HG03139 (cell line): ENCODE measurements around the gene MTHFD2.
"Not testable (repeated sequence)": the region's sequence is repeated elsewhere in the genome, so short reads cannot be mapped to it uniquely, and the experiment has no call there.

ENCODE experiments used
- ATAC-seq: cut with Tn5 transposase; IDR thresholded peaks from one replicate; pipeline ENCODE4 v1.9.1; 2021; ENCODE audit not compliant: unreplicated experiment

The MTHFD2 gene

DNA sequence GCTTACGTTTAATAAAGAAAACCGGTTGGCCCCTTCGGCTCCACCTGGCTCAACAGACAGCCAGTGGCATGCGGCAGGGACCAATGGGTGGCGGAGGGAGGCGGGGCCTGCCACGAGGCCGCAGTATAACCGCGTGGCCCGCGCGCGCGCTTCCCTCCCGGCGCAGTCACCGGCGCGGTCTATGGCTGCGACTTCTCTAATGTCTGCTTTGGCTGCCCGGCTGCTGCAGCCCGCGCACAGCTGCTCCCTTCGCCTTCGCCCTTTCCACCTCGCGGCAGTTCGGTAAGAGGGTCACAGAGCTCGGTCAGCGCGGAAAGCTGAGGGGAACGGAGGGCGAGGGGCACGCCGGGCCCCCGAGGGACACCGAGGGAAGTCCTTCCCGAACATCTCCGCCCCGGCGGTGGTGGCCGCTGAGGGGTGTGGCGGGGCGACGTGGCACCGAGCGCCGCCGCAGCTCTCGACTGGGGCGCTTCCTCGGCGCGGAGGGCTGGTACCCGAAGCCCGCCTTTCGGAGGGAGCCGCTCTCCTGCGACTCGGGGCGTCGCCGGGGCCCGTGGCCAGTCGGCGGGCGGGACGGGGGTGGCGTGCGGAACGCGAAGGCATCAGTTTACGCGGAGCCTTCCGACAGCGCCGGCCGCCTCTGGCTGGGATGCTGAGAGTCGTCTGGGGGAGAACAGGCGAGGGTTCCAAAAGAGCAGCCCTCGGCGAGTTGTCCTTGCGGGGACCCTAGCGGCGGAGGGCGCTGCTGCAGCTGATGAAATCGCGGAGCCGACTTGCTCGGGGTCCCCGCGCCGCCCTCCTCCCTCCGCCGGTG, at the start of gene MTHFD2:
Gene MTHFD2, plus strand, starts transcription at position 155 of the 814 bp plus-strand sequence. Its CDS starts 27 bp downstream, at position 182.
- ATAC-seq = peak; percentile 75

DNA sequence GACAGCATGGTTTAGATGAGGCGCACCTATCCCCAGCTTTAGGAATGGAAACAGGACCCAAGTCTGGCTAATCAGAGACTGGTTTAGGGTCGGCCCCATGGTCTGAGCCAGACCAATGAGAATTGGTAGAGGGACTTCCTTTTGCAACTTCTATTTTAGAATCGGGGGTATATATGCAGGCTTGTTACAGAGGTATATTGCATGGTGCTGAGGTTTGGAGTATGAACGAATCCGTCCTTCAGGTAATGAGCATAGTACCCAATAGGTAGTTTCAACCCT, 49.2 kb upstream of the MTHFD2 start:
- no peak for ATAC-seq

GRCh38 chr2:74149570-74150319, 48.7 kb upstream of the MTHFD2 start:
- no peak for ATAC-seq

DNA sequence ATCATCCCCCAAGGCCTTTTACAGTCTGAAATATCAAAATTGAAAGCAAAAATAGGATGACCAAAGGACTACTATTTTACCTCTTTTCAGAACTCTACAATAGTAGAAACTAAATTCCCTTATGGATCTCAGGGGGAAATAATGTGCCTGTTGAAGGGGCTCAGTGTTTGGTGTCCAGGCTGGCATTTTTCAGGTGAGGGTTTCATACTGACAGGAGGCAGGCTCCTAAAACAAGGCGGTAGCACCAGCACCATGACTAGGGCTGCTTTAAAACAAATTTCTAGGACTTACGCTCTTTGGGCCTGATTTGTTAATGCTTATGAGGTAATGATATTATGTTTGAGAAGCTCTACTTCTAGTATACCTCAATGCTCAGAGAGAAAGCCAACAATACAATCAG, 45.5 kb upstream of the MTHFD2 start:
- ATAC-seq = no peak

GRCh38 chr2:74155830-74156229, 42.6 kb upstream of the MTHFD2 start:
- ATAC-seq = no peak

DNA sequence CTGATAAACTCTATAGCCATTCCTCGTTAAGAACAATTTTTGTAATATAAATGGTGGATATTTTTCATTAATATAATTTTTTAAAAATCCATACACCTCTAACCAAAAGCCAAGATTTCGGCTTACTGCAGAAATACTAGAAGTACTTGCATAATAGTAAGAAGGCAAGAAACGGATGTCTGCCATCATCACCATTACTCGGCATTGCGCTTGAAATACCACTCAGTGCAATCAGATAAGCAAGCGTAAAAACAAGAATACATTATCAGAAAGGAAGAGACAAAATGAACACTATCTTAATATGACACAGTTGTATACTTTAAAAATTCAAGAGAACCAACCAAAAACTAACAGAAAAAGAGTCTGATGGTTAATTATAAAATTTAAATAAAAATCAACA, 35.5 kb upstream of the MTHFD2 start:
- ATAC-seq = no peak

- no peak for ATAC-seq
Observed at GRCh38 chr2:74164761-74165160, 33.7 kb upstream of the MTHFD2 start.

DNA sequence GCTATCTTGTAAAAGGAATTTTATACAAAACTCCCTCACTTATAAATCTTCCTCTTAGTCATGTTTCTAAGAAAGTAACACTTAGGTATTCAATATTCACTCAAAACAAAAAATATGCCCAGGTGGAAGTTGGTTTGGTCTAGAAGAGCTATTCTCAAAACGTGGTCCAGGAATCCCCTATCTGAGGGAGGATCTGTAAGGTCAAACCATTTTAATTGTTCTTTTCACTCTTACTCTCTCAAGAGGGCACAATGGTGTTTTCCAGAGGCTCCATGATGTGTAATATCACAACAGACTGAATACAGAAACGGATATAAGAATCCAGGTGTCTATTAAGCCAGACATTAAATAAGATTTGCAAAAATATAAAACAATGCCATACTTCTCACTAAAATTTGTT, 29.7 kb upstream of the MTHFD2 start:
- ATAC-seq = no peak

GRCh38 chr2:74174909-74175308, 23.5 kb upstream of the MTHFD2 start:
- ATAC-seq = no peak

- ATAC-seq = no peak
Observed at GRCh38 chr2:74177696-74178095, 20.7 kb upstream of the MTHFD2 start.

DNA sequence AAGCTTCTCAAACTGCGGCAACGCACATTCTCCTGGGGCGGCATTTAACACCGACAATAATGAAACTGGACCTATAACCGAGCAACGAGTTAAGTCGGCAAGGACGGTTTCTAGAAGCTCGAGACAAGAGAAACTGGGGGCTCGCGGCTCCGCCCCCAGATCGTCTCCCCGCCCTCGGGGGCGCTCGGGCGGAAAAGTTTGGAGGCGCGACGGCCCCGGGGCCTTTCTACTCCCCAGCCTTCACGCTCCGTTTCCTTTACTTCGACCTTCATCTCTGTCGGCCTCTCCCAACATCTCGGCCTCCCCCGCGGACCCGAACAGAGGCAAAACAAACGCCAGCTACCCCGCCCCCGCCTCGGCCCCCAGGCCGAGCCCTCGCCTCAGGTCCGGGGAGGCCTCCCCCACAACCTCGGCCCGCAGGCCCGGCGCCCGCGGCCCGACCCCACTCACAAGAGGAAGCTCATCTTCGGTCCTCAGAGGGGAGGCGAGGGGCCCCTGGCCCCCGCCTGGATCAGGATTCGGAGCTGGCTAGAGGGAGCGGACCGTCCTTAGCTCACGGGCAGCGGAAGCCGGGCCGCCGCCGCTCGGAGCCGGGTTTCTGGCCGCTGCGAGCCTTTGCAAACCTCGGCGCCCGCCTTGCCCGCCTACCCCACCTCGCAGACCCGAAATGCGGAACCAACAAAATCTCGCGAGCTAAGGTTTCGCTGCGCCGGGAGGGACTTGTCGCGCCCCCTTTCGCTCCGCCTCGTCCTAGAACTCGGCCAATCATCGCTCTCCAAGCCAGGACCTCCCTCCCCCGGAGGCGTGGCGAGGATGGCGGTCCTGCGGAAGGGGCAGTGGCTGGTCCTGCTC, 20.0 kb upstream of the MTHFD2 start, which contains the start of gene MOB1A:
Gene MOB1A, minus strand, starts transcription at position 669 of the 852 bp plus-strand sequence. Its CDS starts 205 bp downstream, at position 464.
- ATAC-seq = peak; percentile 84

- no peak for ATAC-seq
Observed at GRCh38 chr2:74179063-74179865, 19.2 kb upstream of the MTHFD2 start.

DNA sequence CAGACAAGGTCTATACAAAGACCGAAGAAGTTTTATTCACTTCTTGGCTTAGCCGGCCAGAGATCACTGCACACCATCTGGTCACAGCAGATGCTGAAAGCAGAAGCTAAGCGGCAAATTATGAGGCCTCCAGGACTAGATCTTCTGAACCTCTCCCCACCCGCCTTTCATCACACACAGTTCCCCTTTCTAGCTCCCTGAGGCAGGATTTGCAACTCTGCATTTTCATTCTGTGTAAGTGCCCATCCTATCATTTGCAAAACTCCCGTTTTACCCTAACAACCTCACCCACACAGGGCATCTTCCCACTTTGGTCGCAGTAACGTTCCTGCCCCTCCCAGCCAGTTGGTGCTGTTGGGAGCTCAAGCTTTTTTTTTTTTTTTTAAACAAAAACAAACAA, 16.7 kb upstream of the MTHFD2 start:
- ATAC-seq = no peak

GRCh38 chr2:74183878-74184277, 14.5 kb upstream of the MTHFD2 start:
- ATAC-seq = no peak

DNA sequence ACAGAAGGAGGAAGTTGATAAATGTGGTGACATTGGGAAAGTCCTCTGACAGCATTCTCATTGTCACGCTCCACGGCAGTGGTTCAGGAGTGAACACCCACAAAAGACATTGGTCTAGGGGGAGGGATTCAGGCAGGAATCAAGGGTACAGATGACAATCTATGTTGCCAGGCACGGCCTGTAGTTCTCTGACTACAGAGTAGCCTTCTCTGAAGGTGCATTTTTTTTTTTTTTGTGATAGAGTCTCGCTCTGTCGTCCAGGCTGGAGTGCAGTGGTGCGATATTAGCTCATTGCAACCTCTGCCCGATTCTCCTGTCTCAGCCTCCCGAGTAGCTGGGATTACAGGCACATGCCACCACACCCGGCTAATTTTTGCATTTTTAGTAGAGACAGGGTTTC, 12.4 kb upstream of the MTHFD2 start:
- ATAC-seq = peak; percentile 47

DNA sequence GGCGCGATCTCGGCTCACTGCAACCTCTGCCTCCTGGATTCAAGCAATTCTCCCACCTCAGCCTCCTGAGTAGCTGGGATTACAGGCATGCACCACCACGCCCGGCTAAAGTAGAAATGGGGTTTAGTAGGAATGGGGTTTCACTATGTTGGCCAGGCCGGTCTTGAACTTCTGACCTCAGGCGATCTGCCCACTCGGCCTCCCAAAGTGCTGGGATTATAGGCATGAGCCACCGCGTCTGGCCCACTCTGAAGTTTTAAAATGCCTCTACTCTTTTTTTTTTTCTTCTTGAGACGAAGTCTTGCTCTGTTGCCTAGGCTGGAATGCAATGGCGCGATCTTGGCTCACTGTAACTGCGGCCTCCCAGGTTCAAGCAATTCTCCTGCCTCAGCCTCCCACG, 11.7 kb upstream of the MTHFD2 start:
- not testable (repeated sequence) for ATAC-seq

- no peak for ATAC-seq
Observed at GRCh38 chr2:74188018-74188601, 10.3 kb upstream of the MTHFD2 start.

- ATAC-seq = no peak
Observed at GRCh38 chr2:74188696-74189095, 9.7 kb upstream of the MTHFD2 start.

DNA sequence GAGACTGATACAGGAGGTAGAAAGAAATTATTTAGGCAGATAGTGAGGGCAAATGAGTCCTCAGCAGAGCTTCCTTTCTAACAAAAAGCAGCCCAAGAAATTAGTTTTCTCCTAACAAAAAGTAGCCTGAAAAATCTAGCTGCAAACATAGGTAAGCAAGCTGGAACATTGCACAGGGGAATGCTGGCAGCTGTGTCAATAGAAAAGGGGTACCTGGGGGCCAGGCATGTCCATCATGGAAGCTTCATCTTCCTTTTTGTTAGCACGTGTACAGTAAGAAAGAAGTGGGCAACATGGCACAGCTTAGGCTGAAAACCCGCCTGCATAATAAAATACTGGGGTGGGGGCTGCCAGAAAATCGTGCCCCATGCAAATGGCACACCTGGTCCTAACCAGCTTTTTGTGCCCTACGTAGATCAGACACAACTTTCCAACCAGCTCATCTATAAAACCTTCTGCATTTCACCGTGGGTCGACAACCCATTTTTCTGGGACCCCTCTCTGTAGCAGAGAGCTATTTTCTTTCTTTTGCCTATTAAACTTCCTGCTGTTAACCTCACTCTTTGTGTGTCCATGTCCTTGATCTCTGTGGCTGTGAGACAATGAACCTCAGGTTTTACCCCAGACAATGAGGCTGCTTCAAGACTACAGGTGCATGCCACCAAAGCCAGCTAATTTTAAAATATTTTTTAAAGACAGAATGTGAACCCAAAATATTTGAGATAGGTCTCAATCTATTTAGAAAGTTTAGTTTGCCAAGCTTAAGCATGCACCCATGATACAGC, 6.6 kb upstream of the MTHFD2 start:
- ATAC-seq = no peak
